ELF-1 (cell line): Measurements from ENCODE around the gene MRPL21.
A peak's percentile ranks its signal among the peaks of the same experiment; 100 is the strongest.
"Not testable (repeated sequence)": the region's sequence is repeated elsewhere in the genome, so short reads cannot be mapped to it uniquely, and the experiment has no call there.

Source experiments
- DNase-seq: peaks from one replicate; pipeline ENCODE4 v3.0.0-alpha.2; 2016; ENCODE audit warnings: low read depth, low spot score

The MRPL21 gene

DNA sequence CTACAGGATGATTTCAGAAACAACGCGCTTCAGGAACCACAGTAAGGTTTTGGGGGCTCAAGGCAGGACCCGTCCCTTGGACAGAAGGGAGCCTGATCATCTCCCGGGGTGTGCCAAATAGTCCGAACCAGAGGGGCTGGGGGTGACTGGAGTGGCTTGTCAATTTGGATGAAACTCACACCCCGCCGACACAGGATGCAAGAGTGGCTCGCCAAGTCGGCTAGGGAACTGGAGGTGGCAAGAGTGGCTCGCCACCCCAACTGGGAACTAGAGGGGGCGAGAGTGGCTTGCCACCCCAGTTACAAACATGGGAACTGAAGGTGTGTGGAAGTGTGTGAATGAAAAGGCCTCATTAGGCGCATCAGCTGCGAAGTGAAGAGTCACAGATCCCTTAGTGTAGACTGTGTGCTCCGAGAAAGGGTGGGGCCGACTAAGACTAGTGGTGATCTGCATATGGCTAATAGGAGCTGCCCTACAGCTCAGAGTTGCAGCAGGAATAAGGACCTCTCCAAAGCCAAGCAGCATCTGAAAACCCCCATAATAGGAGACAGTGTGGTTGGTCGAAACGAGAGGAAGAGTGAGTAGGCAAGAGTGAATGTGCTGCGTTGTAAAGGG is 35.3 kb downstream of the MRPL21 start:
- no peak for DNase-seq

DNA sequence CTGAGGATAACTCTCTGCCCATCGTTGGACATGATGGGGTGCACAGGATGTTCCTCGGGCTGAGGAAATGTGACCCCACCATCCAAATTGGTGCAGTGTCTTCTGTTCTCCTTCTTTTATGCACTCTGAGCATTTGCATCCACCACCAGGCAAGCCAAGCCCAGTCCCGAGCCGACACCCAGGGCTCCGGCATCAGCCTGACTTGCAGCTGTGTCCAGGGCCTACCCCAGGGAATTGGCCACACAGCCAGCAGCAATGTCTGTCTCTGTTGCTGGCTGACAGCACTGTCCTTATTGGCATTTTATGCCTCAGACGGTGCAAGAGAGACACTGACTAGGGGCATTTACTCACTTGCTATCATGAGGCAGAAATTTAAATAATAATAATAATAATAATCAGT is 36.6 kb downstream of the MRPL21 start:
- DNase-seq, result no peak

GRCh38 chr11:68865241-68865640 is 38.4 kb downstream of the MRPL21 start:
- no peak for DNase-seq

- DNase-seq, result no peak
Observed at GRCh38 chr11:68863553-68864265, 39.9 kb downstream of the MRPL21 start.

- DNase-seq, result no peak
Observed at GRCh38 chr11:68862421-68862820, 41.2 kb downstream of the MRPL21 start.

DNA sequence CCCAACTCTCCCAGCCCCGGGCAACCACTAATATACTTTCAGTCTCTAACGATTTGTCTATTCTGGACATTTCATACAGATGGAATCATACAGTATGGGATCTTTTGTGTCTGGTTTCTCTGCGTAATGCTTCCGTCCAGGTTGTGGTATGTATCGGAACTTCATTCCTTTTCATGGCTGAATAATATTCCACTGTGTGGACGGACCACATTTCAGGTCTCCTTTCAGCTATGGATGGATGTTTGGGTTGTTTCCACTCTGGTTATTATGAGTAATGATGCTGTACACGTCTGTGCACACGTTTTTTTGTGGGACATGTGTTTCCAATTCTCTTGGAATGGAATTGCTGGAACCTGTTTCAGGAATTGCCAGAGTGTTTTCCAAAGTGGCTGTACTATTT is 44.5 kb downstream of the MRPL21 start:
- DNase-seq, result no peak

- DNase-seq, result no peak
Observed at GRCh38 chr11:68857037-68857586, 46.5 kb downstream of the MRPL21 start.

GRCh38 chr11:68856425-68857030 is 47.1 kb downstream of the MRPL21 start:
- not testable (repeated sequence) for DNase-seq

GRCh38 chr11:68855205-68855981 is 48.2 kb downstream of the MRPL21 start:
- peak; percentile 64 for DNase-seq

DNA sequence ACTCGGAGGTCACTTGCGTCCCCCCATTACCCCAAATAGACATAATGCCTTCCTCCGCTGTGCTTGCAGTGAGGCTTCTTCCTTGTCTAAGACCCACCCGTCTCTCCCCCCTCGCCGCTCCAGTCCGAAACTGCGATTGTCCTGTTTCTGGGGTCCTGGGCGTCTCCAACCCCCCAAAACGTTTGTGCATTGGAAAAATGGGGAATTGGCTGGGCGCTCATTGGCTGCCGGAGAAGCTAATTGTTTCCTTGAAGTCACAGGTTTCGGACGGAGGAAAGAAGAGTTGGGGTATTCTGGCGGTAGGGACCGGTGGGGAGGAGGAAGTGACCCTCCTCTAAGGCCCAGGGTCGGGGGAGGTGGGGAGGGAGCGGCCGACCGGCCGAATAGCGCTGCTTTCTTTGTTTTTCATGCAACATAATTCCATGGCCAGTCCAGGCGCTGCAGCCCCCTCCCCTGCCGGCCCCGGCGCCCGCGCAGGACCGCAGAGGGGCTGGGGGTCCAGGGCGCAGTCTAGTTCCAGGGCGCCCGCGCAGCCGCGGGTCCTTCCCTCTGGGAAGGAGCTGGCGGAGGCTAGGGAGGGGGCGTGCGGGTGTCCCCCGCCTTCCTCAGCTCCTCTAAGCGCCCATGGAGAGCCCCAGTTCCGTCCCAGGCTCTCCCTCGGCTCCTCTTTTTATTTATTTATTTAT is 49.2 kb downstream of the MRPL21 start:
- DNase-seq, result no peak

GRCh38 chr11:68852628-68853027 is 51.0 kb downstream of the MRPL21 start:
- DNase-seq, result no peak

GRCh38 chr11:68848429-68848828 is 55.2 kb downstream of the MRPL21 start:
- no peak for DNase-seq

DNA sequence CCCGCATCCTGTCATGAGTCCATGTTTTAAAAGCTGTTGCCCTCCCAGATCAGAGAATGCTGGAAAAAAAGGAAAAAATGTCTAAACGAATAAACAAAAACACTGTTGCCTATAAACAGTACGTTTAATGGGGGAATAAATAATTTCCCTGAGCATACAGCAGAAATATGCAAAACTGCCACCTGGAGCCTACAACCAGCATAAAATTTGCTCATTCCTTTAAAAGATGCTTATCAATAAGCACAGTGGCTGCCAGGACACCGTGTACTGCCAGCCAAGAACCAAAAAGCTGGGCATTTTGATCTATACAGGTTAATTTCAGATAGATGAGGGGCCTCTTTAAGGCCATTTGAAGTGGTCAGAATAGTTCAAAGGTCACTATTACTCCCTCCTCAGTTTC is 56.2 kb downstream of the MRPL21 start:
- no peak for DNase-seq

DNA sequence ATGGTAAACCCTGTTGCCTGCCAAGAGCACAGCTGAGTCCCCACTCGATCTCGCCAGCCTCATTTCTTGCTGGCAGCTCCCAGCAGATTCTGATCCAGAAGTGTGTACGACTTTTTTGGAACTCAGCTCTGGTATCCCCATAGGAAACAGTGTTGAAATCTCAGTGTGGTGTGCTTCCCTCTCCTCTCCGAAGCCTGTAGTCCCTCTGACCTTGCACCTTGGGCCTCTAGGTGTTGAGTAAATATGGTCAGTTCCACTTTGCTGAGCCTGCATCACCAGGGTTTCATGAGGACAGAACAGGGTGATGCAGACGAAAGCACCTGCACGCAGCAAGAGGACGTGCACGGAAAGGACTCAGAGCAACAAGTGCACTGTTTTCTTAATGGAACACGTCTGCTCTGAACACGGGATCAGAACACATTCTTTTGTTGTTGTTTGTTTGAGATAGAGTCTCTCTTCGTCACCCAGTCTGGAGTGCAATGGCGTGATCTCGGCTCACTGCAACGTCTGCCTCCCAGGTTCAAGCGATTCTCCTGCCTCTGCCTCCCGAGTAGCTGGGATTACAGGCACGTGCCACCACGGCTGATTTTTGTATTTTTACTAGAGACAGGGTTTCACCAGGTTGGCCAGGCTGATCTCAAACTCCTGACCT is 58.2 kb downstream of the MRPL21 start:
- no peak for DNase-seq

DNA sequence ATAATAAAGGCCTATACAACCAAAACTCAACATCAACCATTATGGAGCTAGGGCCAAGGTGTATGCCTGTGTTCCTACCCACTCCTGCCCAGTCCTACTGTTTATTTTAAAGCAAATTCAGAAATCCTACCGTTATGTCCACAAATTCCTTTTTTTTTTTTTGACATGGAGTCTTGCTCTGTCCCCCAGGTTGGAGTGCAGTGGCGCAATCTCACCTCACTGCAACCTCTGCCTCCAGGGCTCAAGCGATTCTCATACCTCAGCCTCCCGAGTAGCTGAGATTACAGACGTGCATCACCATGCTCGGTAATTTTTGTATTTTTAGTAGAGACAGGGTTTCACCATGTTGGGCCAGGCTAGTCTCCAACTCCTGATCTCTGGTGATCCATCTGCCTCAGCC is 58.8 kb downstream of the MRPL21 start:
- no peak for DNase-seq

- DNase-seq, result no peak
Observed at GRCh38 chr11:68844376-68844775, 59.3 kb downstream of the MRPL21 start.

DNA sequence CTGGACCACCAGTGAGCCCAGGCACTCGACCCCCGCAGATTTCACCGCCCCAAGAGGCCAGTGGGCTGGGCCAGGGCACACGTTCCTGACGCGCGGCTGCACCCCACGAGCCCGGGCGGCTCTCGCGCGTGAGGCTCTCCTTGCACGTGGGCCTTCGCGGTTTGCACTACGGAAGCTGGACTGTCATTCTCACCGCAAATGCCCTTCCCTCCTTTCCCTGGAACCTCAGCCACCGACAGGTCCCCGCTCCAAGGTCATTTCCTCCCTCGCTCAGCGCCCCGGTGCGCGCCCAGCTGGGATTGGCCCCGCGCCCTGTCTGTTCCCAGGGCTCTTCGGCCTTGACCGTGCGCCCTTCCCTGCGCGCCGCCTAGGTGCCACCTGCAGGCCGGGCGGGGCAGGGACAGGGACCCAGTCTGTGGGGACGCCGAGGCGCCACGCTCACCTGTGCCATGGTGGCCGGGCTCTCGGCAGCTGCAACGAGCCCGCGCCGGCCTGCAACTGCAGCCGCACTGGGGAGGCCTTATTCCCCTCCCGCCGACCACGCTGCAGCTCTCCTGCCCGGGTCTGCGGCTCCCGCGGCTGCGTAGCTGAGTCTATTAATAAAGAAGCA is 59.8 kb downstream of the MRPL21 start:
- peak; percentile 71 for DNase-seq

DNA sequence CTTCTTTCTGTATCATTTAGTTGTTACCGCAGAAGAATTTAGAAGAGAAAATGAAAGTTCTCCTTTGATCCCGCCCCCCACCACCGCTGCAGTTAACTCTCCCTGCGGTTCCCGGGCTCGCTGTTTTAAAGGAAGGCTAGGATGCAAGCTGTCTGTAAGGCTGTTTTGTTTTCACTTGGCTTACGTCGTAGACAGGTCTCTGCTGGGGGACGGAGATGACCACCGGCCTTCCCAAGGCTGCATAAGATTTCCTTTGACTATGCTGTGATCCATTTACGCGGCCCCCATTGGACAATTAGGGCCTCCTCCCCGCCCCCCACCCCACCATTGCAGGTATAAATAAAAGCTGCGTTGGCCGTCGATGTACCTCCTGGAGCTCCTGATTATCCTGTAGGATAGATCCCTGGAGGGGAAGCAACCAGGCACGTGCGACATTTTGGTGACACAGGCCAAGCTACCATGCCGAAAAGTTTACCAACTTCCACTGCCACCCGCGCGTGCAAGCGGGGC is 60.5 kb downstream of the MRPL21 start:
- DNase-seq, result peak; percentile 32

DNA sequence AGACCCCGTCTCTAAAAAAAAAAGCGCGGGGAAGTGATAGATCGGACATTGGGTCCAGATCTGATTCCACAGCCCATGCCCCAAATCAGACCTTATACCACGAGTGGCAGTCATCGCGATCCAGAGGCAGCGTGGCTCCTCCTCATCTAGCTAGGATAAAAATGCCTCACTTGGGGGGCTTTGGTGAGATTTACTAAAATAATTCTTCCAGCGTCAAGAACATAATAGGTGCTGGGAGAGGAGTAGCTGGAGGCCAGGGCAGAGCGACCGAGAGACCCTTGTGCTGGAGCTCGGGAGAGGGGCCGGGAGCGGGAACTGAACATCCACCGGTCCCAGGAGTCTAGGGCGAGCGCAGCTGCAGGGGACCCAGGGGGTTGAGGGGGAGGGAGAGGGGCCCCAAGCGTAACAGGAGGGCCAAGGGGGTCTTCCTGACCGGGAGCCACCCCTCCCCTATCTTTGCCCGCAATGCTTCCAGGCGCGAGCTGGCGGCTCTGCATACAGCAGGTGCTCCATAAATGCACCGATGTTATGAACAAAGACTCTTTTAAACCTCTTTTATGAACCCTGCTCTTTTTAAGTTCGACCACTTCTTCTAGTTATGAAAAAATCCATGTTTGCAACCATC is 61.1 kb downstream of the MRPL21 start:
- no peak for DNase-seq
